Body of pancreas (tissue), 4 donors: Measurements from ENCODE around the gene GAMT. TPM values are rescaled to one million over a fixed set of nuclear protein-coding genes. Genes with fewer than 3 reads are reported as not detected.

ENCODE experiments used
- ATAC-seq: fragments of 150-250 bp; one replicate; pipeline ENCODE4 v1.9.1; 2016
- DNase-seq, 4 donors: peaks; one replicate each; pipeline ENCODE4 v3.0.0-alpha.2; 2019
- H3K27ac ChIP-seq, 4 donors: fragments of 200-600 bp; sonication (generic); 1 replicate in 3 of 4; 2 replicates in 1 of 4; pipeline versions ENCODE4 v1.5.1 to v1.6.1; 2016 to 2019; ENCODE audit warnings: mild to moderate bottlenecking in 1 of 4, mixed read lengths in 1 of 4, moderate library complexity in 1 of 4
- H3K27me3 ChIP-seq, 2 donors: fragments of 200-600 bp; sonication (generic); one replicate each; pipeline ENCODE4 v1.6.0; 2016; ENCODE audit warnings: mild to moderate bottlenecking in 1 of 2
- H3K36me3 ChIP-seq, 2 donors: fragments of 200-600 bp; sonication (generic); replicated peaks in 1 of 2; 2 replicates each; pipeline ENCODE4 v1.5.1; 2016; ENCODE audit warnings: low read depth in 2 of 2; ENCODE audit not compliant: insufficient read depth in 1 of 2
- H3K4me1 ChIP-seq: fragments of 200-600 bp; sonication (generic); one replicate; pipeline ENCODE4 v1.6.0; 2016
- H3K4me3 ChIP-seq, 2 donors: fragments of 200-600 bp; sonication (generic); 1 replicate in 1 of 2; 2 replicates in 1 of 2; pipeline ENCODE4 v1.5.1; 2016 to 2019
- H3K9me3 ChIP-seq, 3 donors: fragments of 200-600 bp; sonication (generic); 1 replicate in 2 of 3; 2 replicates in 1 of 3; pipeline ENCODE4 v1.5.1; 2016
- POLR2A ChIP-seq, 3 donors: fragments of 450-650 bp; IDR thresholded peaks; one replicate each; pipeline ENCODE4 v1.6.1; 2016; ENCODE audit warnings: antibody characterized with exemption in 3 of 3, mild to moderate bottlenecking in 2 of 3
- WGBS, 2 donors: methylation state at CpG; one replicate each; pipeline ENCODE4 v1.1.5; 2017; 5-methylcytosine and 5-hydroxymethylcytosine counted together
- intact Hi-C: fragments of 100-400 bp; cut with DNase I; formaldehyde crosslinking; loops from one replicate; pipeline ENCODE4 v1.15.1; 2023
- total RNA-seq, 2 donors: library from RNA; depleted of rRNA; stranded (reverse); fragments of >200 nt; gene quantifications; one replicate each; pipeline ENCODE4 v1.1.0, GENCODE V29; 2016
- TF ChIP-seq, protein P1 (sequence below), 7 experiments: fragments of 450-650 bp in 4 of 7; fragments of 200-600 bp in 3 of 7; sonication (generic) in 3 of 7; IDR thresholded peaks; one replicate each; pipeline ENCODE4 v1.5.1; 2016 to 2019; ENCODE audit warnings: antibody characterized with exemption in 7 of 7

GAMT gene
- total RNA-seq, 2 donors from 2014 or later, result 70.2 to 129 TPM

DNA sequence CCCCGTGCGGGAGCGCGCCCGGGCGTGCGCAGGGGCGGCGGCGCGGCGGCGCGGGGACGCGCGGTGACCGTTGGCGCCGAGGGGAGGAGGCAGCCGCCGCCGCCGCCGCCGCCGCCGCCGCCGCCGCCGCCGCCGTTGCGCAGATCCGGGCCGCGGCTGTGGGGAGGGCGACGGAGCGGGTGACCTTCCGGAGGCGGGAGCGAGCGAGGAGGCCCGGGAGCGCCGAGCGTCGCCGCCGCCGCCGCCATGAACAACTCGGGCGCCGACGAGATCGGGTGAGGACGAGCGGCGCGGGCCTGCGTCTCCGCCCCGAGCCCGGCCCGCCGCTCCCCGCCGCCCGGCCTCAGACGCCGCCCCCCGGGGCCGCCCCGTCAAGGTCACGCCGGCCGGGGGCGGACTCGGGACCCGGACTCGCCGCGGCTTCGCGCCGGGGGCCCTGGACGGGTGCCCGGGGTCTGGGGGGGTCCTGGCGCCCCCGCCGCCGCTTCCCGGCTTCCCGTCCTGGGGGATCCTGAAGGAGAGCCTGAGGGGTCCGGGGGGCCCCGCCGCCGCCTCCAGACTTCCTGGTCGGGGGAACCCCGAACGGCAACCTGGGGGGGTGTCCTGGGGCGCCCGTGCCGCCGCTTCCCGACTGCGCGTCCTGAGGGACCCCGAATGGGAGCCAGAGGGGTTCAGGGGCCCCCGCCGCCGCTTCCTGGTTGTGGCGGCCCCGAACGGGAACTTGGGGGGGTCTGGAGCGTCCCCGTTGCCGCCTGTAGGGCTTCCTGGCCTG lies 6.4 kb upstream of the GAMT start, which contains the start of gene DAZAP1:
DAZAP1 (plus strand) TSS at position 59 of the 772 bp plus-strand sequence; CDS start at position 247, 188 bp downstream.
- Histone ChIP-seq H3K4me1 (peaks cover 60% of the 10 kb centered on the region), H3K27ac (peak within 1 kb of the TSS; percentile 93 to 95 (median 94)), H3K27me3 (no peaks in the 10 kb centered on the region), H3K36me3 (no peaks in the 10 kb centered on the region), H3K4me3 (peak within 1 kb of the TSS; percentile 67 to 90), H3K9me3 (no peaks in the 10 kb centered on the region)
- 0 to 1% methylated on average over 5 to 107 of the region's 121 CpGs for WGBS, 2 donors
- intact Hi-C loops, result loop anchor here (5.0 kb wide), 1 partner anchor 135 kb away; no protein-coding TSS in a partner anchor
- DNase-seq (peak in 1 of 4 donors; percentile 50), ATAC-seq (peak; percentile 33)
- TF ChIP-seq, protein P1, sequence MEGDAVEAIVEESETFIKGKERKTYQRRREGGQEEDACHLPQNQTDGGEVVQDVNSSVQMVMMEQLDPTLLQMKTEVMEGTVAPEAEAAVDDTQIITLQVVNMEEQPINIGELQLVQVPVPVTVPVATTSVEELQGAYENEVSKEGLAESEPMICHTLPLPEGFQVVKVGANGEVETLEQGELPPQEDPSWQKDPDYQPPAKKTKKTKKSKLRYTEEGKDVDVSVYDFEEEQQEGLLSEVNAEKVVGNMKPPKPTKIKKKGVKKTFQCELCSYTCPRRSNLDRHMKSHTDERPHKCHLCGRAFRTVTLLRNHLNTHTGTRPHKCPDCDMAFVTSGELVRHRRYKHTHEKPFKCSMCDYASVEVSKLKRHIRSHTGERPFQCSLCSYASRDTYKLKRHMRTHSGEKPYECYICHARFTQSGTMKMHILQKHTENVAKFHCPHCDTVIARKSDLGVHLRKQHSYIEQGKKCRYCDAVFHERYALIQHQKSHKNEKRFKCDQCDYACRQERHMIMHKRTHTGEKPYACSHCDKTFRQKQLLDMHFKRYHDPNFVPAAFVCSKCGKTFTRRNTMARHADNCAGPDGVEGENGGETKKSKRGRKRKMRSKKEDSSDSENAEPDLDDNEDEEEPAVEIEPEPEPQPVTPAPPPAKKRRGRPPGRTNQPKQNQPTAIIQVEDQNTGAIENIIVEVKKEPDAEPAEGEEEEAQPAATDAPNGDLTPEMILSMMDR (IDR thresholded peaks at IDR 0.05), result no peak
- TF ChIP-seq POLR2A (IDR thresholded peaks at IDR 0.05), result no peak

DNA sequence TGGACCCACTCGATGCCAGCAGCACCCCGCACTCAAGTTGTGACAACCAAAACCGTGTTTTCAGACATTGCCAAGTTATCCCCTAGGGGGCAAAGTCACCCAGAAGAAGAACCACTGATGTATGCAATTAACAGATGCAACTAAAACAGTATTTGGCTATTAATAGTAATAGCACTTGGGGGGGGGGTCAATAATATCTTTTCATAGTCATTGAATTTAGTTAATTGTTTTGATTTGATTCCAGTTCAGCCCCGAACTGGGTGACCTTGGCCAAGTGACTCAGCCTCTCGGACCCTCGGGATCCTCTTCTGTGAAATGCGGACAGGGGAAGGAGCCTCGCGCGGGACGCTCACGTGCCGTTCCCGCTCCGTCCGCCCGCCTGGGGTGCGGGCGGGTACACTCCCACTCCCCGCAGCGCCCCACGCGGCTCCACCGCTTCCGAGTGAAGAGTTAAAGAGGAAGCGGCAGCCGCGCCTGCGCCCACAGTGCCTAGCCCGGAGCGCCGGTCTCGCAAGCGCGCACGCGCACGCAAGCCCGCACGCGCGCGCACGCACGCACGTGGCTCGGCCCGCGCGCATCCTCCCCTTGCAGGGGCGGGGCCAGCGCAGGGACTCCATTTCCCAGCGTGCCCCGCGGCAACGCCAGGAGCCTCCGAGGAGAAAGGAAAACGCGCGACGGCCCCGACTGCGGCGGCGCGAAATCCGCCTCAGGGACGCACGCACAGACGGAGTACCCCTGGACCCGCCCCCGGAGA lies 5.6 kb upstream of the GAMT start:
- Histone ChIP-seq H3K27me3 (no peaks in the 10 kb centered on the region), H3K9me3 (no peaks in the 10 kb centered on the region), H3K4me1 (peaks cover 60% of the 10 kb centered on the region), H3K4me3 (peak overlapping the region in 1 of 2 donors; percentile 19), H3K27ac (peak overlapping the region; percentile 85 to 95 (median 94)), H3K36me3 (no peaks in the 10 kb centered on the region)
- peak; percentile 89 for ATAC-seq
- TF ChIP-seq, protein P1 (IDR thresholded peaks at IDR 0.05), result peak in 6 of 7 experiments; percentile 15 to 65 (median 45)
- TF ChIP-seq POLR2A (IDR thresholded peaks at IDR 0.05), result peak in 2 of 3 donors; percentile 37 to 45
- WGBS, 2 donors, result 1 to 3% methylated on average over 10 to 71 of the region's 72 CpGs
- intact Hi-C loops, result loop anchor here (5.0 kb wide), 1 partner anchor 135 kb away; no protein-coding TSS in a partner anchor
- DNase-seq, result peak; percentile 99 to 100 (median 99)

DNA sequence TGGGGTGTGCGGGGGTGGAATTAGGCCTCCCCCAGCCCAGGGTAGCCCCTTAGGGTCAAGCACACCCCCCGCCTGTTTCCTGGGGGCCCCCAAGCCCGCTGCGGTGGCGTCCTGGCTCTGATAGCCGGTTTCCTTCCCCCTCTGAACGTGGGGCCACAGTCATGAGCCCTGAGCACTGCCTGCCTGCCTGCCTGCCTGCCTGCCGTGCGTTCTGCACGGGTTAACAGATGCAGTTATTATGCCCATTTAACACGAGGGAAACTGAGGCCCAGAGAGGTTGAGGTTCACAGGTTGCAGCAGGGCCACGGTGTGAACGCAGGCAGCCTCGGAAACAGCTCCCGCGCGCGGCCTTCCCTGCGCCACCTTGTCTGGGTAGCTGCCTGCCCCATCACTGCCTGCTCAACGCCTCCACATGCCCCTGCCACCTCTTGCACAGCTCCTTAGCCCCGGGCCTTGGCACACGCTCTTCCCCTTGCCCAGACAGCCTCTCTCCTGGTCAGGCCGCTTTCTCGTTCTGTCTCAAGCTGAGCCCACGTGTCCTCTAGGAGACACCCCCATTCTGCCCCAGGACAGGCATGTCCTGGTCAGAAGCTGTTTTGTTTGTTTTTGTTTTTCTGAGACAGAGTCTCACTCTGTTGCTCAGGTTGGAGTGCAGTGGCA lies 1.2 kb upstream of the GAMT start:
- 46 to 56% methylated on average over 7 to 23 of the region's 25 CpGs for WGBS, 2 donors
- intact Hi-C loops, result no loop called here
- peaks cover 56% of the 10 kb centered on the region for H3K4me1 ChIP-seq
- H3K4me3 ChIP-seq, result no peak overlapping the region
- no peaks in the 10 kb centered on the region for H3K36me3 ChIP-seq
- no peak for ATAC-seq
- no peaks in the 10 kb centered on the region for H3K9me3 ChIP-seq
- TF ChIP-seq POLR2A (IDR thresholded peaks at IDR 0.05), result no peak
- TF ChIP-seq, protein P1 (IDR thresholded peaks at IDR 0.05), result no peak
- no peak for DNase-seq
- no peaks in the 10 kb centered on the region for H3K27me3 ChIP-seq
- H3K27ac ChIP-seq, result no peak overlapping the region

DNA sequence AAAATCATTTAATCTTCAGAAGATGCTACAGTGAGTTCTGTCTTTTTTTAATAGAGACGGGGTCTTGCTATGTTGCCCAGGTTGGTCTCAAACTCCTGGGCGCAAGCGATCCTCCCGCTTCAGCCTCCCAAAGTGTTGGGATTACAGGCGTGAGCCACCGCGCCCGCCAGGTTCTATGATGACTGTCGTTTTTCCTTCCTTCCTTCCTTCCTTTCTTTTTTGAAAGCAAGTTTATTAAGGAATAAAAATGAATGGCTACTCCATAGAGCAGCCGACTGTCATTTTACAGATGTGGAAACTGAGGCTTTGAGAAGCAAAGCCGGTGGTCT lies 511 bp upstream of the GAMT start:
- H3K4me3 ChIP-seq, result no peak overlapping the region
- TF ChIP-seq POLR2A (IDR thresholded peaks at IDR 0.05), result no peak
- TF ChIP-seq, protein P1 (IDR thresholded peaks at IDR 0.05), result no peak
- 54 to 59% methylated on average over 11 of the region's 11 CpGs for WGBS, 2 donors
- no peak for DNase-seq
- no peaks in the 10 kb centered on the region for H3K9me3 ChIP-seq
- H3K36me3 ChIP-seq, result no peaks in the 10 kb centered on the region
- H3K4me1 ChIP-seq, result peaks cover 60% of the 10 kb centered on the region
- H3K27me3 ChIP-seq, result no peaks in the 10 kb centered on the region
- peak overlapping the region in 3 of 4 donors; percentile 75 to 87 (median 86) for H3K27ac ChIP-seq
- intact Hi-C loops, result no loop called here
- ATAC-seq, result no peak
